Lower leg skin (tissue), 3 donors: ENCODE data around the gene ANKRD23.

Experiments
- POLR2A ChIP-seq, 2 donors: fragments of 450-650 bp; IDR thresholded peaks; one replicate each; pipeline ENCODE4 v1.6.1; 2016 to 2017; ENCODE audit warnings: antibody characterized with exemption in 2 of 2, mild to moderate bottlenecking in 1 of 2, moderate library complexity in 1 of 2
- TF ChIP-seq, protein P1 (sequence below), 3 donors: fragments of 450-650 bp; IDR thresholded peaks; one replicate each; pipeline ENCODE4 v1.5.1; 2016; ENCODE audit warnings: antibody characterized with exemption in 3 of 3, mild to moderate bottlenecking in 3 of 3, moderate library complexity in 2 of 3

DNA sequence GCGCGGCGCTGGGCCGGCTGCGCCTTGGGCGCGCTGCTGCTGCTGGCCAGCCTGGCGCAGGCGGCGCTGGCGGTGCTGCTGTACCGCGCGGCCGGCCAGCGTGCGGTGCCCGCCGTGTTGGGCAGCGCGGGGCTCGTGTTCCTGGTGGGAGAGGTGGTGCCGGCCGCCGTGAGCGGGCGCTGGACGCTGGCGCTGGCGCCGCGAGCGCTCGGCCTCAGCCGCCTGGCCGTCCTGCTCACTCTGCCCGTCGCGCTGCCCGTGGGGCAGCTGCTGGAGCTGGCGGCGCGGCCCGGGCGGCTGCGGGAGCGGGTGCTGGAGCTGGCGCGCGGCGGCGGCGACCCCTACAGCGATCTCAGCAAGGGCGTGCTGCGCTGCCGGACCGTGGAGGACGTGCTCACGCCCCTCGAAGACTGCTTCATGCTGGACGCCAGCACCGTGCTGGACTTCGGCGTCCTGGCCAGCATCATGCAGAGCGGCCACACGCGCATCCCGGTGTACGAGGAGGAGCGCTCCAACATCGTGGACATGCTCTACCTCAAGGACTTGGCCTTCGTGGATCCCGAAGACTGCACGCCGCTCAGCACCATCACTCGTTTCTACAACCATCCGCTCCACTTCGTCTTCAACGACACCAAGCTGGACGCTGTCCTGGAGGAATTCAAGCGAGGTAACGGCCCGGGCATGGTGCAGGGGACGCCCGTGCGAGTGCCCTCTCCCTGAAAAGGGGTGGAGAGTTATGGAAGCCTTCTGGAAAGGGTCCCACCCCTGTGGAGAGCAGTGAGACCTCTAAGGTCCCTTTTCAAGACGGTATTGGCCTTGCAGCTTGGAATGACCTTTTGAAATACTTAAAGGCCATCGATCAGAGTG, 26.8 kb downstream of the ANKRD23 start:
- TF ChIP-seq, protein P1, sequence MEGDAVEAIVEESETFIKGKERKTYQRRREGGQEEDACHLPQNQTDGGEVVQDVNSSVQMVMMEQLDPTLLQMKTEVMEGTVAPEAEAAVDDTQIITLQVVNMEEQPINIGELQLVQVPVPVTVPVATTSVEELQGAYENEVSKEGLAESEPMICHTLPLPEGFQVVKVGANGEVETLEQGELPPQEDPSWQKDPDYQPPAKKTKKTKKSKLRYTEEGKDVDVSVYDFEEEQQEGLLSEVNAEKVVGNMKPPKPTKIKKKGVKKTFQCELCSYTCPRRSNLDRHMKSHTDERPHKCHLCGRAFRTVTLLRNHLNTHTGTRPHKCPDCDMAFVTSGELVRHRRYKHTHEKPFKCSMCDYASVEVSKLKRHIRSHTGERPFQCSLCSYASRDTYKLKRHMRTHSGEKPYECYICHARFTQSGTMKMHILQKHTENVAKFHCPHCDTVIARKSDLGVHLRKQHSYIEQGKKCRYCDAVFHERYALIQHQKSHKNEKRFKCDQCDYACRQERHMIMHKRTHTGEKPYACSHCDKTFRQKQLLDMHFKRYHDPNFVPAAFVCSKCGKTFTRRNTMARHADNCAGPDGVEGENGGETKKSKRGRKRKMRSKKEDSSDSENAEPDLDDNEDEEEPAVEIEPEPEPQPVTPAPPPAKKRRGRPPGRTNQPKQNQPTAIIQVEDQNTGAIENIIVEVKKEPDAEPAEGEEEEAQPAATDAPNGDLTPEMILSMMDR (IDR thresholded peaks at IDR 0.05), result no peak
- no peak for TF ChIP-seq POLR2A (IDR thresholded peaks at IDR 0.05)
